ENCODE results near the gene PLCH2.

PLCH2 gene

GRCh38 chr1:2517966-2518365 is 41.9 kb downstream of the PLCH2 start:
- no peak for DNase-seq

GRCh38 chr1:2518528-2518927 is 42.4 kb downstream of the PLCH2 start:
- DNase-seq, result no peak

- DNase-seq, result no peak
These were observed 43.1 kb downstream of the PLCH2 start for GRCh38 chr1:2519029-2519685.

GRCh38 chr1:2519729-2520128 is 43.6 kb downstream of the PLCH2 start:
- no peak for DNase-seq

GRCh38 chr1:2520206-2520605 is 44.1 kb downstream of the PLCH2 start:
- no peak for DNase-seq

- no peak for DNase-seq
These were observed 44.7 kb downstream of the PLCH2 start for GRCh38 chr1:2520806-2521205.

GRCh38 chr1:2522230-2522629 is 46.1 kb downstream of the PLCH2 start:
- no peak for DNase-seq

- no peak for DNase-seq
These were observed 47.3 kb downstream of the PLCH2 start for GRCh38 chr1:2523191-2523890.

GRCh38 chr1:2523891-2524609 is 48.0 kb downstream of the PLCH2 start:
- DNase-seq, result no peak

- DNase-seq, result no peak
These were observed 49.5 kb downstream of the PLCH2 start for GRCh38 chr1:2525572-2525919.

GRCh38 chr1:2525920-2526823 is 50.1 kb downstream of the PLCH2 start, which contains the start of gene PANK4:
Gene PANK4 (minus strand): TSS chr1:2526596. CDS start chr1:2526587, 9 bp downstream.
- DNase-seq, result peak; percentile 96

GRCh38 chr1:2526824-2527555 is 50.9 kb downstream of the PLCH2 start:
- DNase-seq, result peak; percentile 39

- DNase-seq, result no peak
These were observed 51.4 kb downstream of the PLCH2 start for GRCh38 chr1:2527556-2527860.

- no peak for DNase-seq
These were observed 51.9 kb downstream of the PLCH2 start for GRCh38 chr1:2528016-2528415.

GRCh38 chr1:2528611-2528965 is 52.5 kb downstream of the PLCH2 start:
- no peak for DNase-seq

GRCh38 chr1:2528966-2529783 is 53.1 kb downstream of the PLCH2 start:
- DNase-seq, result peak; percentile 47

- no peak for DNase-seq
These were observed 53.9 kb downstream of the PLCH2 start, which contains the start of gene HES5 for GRCh38 chr1:2529784-2530512. Gene HES5 (minus strand): TSS chr1:2530263. CDS start chr1:2530164, 99 bp downstream.

GRCh38 chr1:2530513-2531361 is 54.6 kb downstream of the PLCH2 start:
- DNase-seq, result no peak

- DNase-seq, result no peak
These were observed 56.5 kb downstream of the PLCH2 start for GRCh38 chr1:2532485-2533160.
